Suprapubic skin (tissue), 4 donors: ENCODE measurements around the gene CA12.

Source experiments
- POLR2A ChIP-seq, 2 donors: fragments of 450-650 bp; IDR thresholded peaks; one replicate each; pipeline ENCODE4 v1.6.1; 2017; ENCODE audit warnings: antibody characterized with exemption in 2 of 2, mild to moderate bottlenecking in 2 of 2, moderate library complexity in 2 of 2
- POLR2AphosphoS5 ChIP-seq, 3 donors: sonication (generic); formaldehyde crosslinking; IDR thresholded peaks; one replicate each; pipeline ENCODE4 v1.6.1; 2017; ENCODE audit warnings: antibody characterized with exemption in 3 of 3
- TF ChIP-seq, protein P1 (sequence below), 2 donors: fragments of 200-600 bp in 1 of 2; fragments of 450-650 bp in 1 of 2; sonication (generic) in 1 of 2; IDR thresholded peaks; one replicate each; pipeline ENCODE4 v1.5.1; 2016 to 2019; ENCODE audit warnings: antibody characterized with exemption in 2 of 2, mild to moderate bottlenecking in 1 of 2, moderate library complexity in 1 of 2

DNA sequence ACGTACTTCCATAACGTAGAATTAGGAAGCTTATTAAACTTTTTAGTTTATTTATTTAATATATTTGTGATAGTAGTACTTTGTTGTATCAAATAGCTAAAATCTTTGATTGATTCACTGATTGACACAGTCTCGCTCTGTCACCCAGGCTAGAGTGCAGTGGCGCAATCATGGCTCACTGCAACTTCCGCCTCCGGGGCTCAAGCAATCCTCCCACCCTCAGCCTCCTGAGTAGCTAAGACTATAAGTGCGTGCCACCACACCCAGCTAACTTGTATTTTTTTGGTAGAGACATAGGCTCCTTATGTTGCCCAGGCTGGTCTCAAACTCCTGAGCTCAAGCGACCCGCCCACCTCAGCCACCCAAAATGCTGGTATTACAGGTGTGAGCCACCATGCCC lies 98.5 kb downstream of the CA12 start:
- TF ChIP-seq POLR2AphosphoS5 (IDR thresholded peaks at IDR 0.05) (no peak), POLR2A (IDR thresholded peaks at IDR 0.05) (no peak)
- TF ChIP-seq, protein P1, sequence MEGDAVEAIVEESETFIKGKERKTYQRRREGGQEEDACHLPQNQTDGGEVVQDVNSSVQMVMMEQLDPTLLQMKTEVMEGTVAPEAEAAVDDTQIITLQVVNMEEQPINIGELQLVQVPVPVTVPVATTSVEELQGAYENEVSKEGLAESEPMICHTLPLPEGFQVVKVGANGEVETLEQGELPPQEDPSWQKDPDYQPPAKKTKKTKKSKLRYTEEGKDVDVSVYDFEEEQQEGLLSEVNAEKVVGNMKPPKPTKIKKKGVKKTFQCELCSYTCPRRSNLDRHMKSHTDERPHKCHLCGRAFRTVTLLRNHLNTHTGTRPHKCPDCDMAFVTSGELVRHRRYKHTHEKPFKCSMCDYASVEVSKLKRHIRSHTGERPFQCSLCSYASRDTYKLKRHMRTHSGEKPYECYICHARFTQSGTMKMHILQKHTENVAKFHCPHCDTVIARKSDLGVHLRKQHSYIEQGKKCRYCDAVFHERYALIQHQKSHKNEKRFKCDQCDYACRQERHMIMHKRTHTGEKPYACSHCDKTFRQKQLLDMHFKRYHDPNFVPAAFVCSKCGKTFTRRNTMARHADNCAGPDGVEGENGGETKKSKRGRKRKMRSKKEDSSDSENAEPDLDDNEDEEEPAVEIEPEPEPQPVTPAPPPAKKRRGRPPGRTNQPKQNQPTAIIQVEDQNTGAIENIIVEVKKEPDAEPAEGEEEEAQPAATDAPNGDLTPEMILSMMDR (IDR thresholded peaks at IDR 0.05): no peak
